ENCODE measurements around the gene PHACTR3. TPM values are rescaled to one million over a fixed set of nuclear protein-coding genes. Genes with fewer than 3 reads are reported as not detected.

PHACTR3 gene
- total and polyA plus RNA-seq, 4 donors, result 0.14 to 0.42 (median 0.17) TPM

DNA sequence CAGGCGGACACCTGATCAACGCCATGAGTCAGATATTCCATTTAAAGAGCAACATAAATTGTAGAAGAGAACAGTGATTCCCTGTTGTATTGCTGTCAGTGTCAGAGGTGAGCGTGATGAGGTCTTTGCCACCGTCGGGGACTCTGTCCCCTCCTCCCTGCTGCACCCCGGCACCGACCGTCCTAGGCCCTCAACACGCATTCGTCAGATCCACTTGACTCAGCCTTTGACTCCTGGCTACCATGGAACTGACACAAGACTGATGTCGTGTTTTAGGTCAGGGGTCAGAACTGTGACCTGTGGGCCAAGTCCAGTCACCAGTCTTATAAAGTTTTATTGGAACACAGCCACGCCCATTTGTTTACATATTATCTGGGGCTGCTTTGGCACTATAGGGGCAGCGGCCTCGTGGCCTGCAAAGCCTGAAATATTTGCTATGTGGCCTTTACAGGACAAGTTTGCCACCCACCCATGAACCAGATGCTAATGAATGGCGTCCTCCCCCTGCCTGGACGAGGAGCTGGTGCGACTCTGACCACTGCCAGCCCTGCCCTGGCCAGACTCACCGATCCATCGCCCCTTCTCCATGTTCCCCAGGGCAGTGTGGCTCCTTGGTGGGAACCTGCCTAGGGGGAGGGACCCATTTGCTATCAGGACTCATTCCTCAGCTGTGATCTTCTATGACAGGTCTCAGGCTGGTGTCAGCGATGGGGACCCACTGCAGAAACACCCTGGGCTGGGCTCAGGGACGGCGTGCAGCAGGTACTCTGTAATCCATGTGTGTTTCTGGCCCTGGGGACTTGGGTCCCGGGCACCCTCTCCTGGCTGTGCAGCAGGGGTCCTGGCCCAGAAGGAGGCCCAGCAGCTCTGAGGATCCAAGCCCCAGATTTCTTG is 37.5 kb upstream of the PHACTR3 start (continued):
- TF ChIP-seq HNF4A (conservative IDR thresholded peaks at IDR 0.05) (no peak), FOXA1 (IDR thresholded peaks at IDR 0.05) (no peak), ZBTB33 (IDR thresholded peaks at IDR 0.05) (no peak), RXRA (IDR thresholded peaks at IDR 0.05) (no peak), EGR1 (IDR thresholded peaks at IDR 0.05; ENCODE audit: low read depth in 2 of 2) (no peak), NR2F2 (IDR thresholded peaks at IDR 0.05) (no peak)

DNA sequence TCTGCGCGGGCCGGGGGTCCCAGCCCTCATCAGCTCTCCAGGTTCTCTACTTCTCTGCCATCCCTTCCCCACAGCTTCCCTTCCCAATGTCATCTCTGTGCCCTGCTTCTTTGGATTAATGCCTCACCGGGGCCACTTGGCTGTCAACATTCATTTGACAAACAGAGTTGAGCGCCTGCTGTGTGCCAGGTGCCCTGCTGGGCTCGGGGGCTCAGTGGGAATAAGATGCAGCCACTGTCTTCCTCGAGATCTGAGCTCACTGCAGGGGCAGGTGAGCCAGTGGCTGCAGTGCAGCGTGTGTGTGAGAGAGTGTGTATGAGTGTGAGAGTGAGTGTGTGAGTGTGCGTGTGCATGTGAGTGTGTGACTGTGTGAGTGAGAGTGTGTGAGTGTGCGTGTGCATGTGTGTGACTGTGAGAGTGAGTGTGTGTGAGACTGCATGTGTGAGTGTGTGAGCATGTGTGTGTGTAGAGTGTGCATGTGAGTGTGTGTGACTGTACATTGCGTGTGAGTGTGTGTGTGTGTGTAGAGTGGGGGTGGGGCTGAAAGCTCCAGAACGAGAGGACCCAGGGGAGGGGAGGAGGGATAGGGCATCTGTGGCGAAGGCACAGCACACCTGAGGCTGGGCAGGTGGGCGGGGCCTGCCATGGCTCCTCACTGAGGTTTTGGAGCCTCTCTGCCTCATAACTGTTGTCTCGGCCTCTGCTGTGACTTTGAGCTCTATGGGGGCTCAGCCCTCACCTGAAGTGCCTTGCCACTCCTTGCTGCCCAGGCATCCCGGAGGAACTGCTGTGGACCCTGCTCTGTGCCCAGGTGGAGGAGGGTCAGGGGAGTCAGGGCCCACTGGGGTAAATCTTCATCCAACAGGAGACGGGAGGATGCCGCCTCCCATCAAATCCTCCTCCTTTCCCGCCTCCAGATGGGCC is 36.5 kb upstream of the PHACTR3 start:
- no peak overlapping the region for H3K27ac ChIP-seq (ENCODE audit: low read depth in 1 of 2, low read length in 2 of 2)
- H3K4me1 ChIP-seq (ENCODE audit: control insufficient read depth in 4 of 4, insufficient read depth in 4 of 4, low read length in 3 of 4), result peaks cover 0 to 6% (median 2%) of the 10 kb centered on the region in 4 donors
- no peak overlapping the region for H3K9ac ChIP-seq (ENCODE audit: low read depth in 1 of 2, low read length in 2 of 2)
- no peak overlapping the region for H3K4me3 ChIP-seq (ENCODE audit: low read depth in 1 of 3, low read length in 3 of 3)
- TF ChIP-seq RXRA (IDR thresholded peaks at IDR 0.05) (no peak), ZBTB33 (IDR thresholded peaks at IDR 0.05) (no peak), HNF4G (IDR thresholded peaks at IDR 0.05) (no peak), HNF4A (conservative IDR thresholded peaks at IDR 0.05) (no peak), NR2F2 (IDR thresholded peaks at IDR 0.05) (no peak), FOXA1 (IDR thresholded peaks at IDR 0.05) (no peak), RAD21 (IDR thresholded peaks at IDR 0.05) (no peak), YY1 (IDR thresholded peaks at IDR 0.05) (no peak), REST (IDR thresholded peaks at IDR 0.05) (no peak), ATF3 (IDR thresholded peaks at IDR 0.05) (no peak), MAX (IDR thresholded peaks at IDR 0.05) (no peak), FOXA2 (IDR thresholded peaks at IDR 0.05) (no peak), GABPA (IDR thresholded peaks at IDR 0.05 in 1 of 2, conservative IDR thresholded peaks at IDR 0.05 in 1 of 2) (no peak), EGR1 (IDR thresholded peaks at IDR 0.05; ENCODE audit: low read depth in 2 of 2) (no peak), JUND (IDR thresholded peaks at IDR 0.05) (no peak), SP1 (IDR thresholded peaks at IDR 0.05) (no peak)
- TF ChIP-seq, protein P1, sequence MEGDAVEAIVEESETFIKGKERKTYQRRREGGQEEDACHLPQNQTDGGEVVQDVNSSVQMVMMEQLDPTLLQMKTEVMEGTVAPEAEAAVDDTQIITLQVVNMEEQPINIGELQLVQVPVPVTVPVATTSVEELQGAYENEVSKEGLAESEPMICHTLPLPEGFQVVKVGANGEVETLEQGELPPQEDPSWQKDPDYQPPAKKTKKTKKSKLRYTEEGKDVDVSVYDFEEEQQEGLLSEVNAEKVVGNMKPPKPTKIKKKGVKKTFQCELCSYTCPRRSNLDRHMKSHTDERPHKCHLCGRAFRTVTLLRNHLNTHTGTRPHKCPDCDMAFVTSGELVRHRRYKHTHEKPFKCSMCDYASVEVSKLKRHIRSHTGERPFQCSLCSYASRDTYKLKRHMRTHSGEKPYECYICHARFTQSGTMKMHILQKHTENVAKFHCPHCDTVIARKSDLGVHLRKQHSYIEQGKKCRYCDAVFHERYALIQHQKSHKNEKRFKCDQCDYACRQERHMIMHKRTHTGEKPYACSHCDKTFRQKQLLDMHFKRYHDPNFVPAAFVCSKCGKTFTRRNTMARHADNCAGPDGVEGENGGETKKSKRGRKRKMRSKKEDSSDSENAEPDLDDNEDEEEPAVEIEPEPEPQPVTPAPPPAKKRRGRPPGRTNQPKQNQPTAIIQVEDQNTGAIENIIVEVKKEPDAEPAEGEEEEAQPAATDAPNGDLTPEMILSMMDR (IDR thresholded peaks at IDR 0.05; ENCODE audit: low read depth, low read length, missing input control), result no peak
- WGBS, result 72% methylated on average over 19 of the region's 19 CpGs
- H3K27me3 ChIP-seq (ENCODE audit: control insufficient read depth in 4 of 4, insufficient read depth in 4 of 4, low read length in 3 of 4), result peaks cover 0 to 4% (median 0%) of the 10 kb centered on the region in 4 donors
- DNase-seq (ENCODE audit: low spot score), result no peak
- no peaks in the 10 kb centered on the region for H3K36me3 ChIP-seq (ENCODE audit: control insufficient read depth in 4 of 4, insufficient read depth in 3 of 4, low read depth in 1 of 4, low read length in 3 of 4)
- no peaks in the 10 kb centered on the region for H3K9me3 ChIP-seq (ENCODE audit: control insufficient read depth in 4 of 4, low read length in 3 of 4)

Data from liver (tissue), 9 donors.